OCI-LY3 (cell line): Measurements from ENCODE around the gene MYDGF.

Source experiments
- EZH2phosphoT487 ChIP-seq: fragments of 200-600 bp; shearing (Covaris generic); IDR thresholded peaks from 2 replicates; pipeline ENCODE4 v1.6.1; 2018; ENCODE audit warnings: antibody characterized with exemption, mixed run types, low read depth
- TF ChIP-seq, protein P1 (sequence below): fragments of 200-600, 300-600 bp; sonication (generic); IDR thresholded peaks from 2 replicates; pipeline ENCODE4 v1.5.1; 2014; ENCODE audit warnings: antibody characterized with exemption, low read length, low read depth

DNA sequence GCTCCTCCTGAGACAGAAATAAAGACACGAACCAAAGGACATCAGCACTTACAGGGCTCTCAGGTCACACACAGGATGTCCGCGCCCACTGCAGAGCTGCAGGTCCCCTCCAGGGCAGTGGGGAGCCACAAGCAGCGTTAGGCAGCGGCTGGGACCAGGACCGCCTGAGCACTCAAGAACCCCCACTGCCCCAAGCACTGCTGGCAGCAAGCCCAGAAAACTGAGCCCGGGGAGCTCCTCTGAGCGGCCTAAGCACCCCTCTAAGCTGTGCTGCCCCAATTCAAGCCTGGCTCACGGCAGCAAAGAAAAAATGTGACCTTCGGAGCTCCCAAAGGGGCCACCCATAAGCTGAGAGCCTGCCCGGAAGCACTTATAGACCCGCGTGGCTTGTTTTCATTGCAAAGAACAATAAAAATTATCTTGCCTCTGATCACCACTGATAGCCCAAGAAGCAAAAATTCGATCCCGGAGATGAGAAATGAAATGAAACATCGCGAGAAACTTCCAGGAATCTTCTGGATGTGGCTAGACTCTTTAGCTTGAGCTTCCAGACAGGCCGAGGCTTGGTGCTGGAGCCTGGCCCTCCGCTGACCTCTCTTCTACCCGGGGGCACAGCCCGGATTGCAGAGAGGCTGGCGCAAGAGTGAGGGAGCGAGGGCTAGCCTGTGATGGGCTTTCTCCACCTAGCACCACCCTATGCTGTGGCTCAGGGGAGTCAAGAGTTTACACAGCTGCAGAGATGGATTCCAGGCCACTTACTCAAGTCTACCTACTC is 47.2 kb upstream of the MYDGF start:
- TF ChIP-seq, protein P1, sequence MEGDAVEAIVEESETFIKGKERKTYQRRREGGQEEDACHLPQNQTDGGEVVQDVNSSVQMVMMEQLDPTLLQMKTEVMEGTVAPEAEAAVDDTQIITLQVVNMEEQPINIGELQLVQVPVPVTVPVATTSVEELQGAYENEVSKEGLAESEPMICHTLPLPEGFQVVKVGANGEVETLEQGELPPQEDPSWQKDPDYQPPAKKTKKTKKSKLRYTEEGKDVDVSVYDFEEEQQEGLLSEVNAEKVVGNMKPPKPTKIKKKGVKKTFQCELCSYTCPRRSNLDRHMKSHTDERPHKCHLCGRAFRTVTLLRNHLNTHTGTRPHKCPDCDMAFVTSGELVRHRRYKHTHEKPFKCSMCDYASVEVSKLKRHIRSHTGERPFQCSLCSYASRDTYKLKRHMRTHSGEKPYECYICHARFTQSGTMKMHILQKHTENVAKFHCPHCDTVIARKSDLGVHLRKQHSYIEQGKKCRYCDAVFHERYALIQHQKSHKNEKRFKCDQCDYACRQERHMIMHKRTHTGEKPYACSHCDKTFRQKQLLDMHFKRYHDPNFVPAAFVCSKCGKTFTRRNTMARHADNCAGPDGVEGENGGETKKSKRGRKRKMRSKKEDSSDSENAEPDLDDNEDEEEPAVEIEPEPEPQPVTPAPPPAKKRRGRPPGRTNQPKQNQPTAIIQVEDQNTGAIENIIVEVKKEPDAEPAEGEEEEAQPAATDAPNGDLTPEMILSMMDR: no peak
- TF ChIP-seq EZH2phosphoT487: no peak
